Right kidney (tissue), 1 donor: Measurements from ENCODE around the gene CA6.
"Not testable (repeated sequence)": the region's sequence is repeated elsewhere in the genome, so short reads cannot be mapped to it uniquely, and the experiment has no call there.

ENCODE experiments used
- DNase-seq: peaks from one replicate; pipeline ENCODE4 v3.0.0-alpha.2; 2016

CA6 gene

GRCh38 chr1:9005395-9005708 lies 59.7 kb downstream of the CA6 start:
- DNase-seq, result no peak

DNA sequence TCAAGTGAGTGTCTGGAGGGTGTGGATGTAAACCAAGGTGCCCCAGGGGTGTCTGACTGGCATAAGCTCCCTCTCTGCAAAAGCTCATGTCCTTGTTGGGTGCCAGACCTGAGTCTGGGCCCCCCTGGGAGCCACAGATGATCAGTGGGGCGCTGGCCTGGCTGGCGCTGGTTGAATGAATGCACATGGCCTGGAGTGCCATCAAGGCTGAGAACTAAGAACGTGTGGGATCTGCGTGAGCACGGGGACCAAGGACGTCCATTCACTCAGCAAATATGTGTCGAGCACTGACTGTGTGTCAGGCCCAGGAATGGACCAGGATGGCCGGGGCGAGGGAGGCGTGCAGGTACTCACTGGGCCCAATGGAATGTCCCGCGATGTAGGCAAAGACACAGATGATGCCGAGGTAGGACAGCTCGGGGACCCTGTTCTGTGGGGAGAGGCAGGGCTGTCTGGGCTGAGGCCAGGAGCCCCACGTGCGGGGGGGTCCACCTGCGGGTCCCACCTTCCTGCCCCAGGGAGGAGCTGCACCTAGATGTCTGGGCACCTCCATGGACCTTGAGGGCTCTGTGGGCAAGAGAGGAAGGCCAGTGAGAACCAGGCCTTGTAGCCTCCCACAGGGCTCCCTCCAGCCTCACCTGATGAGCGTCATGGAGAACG lies 61.4 kb downstream of the CA6 start:
- no peak for DNase-seq

DNA sequence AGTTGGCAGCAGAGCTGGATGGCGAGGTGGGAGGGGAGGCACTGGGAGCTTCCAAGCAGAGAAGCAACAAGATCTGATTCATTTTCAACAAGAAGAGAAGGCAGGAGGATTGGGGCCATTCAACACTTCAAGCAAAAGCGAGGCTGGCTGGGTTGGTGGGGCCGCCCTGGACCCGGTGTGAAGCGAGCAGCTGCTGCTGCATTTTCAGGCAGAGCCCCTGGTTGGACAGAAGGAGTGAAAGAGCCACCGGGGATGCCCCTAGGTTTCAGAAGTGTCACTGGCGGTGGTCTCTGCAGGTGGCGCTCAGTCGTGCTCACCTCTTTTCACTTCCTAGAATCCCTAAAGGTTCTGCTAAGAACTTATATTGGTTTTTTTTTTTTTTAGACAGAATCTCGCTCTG lies 62.6 kb downstream of the CA6 start:
- no peak for DNase-seq

DNA sequence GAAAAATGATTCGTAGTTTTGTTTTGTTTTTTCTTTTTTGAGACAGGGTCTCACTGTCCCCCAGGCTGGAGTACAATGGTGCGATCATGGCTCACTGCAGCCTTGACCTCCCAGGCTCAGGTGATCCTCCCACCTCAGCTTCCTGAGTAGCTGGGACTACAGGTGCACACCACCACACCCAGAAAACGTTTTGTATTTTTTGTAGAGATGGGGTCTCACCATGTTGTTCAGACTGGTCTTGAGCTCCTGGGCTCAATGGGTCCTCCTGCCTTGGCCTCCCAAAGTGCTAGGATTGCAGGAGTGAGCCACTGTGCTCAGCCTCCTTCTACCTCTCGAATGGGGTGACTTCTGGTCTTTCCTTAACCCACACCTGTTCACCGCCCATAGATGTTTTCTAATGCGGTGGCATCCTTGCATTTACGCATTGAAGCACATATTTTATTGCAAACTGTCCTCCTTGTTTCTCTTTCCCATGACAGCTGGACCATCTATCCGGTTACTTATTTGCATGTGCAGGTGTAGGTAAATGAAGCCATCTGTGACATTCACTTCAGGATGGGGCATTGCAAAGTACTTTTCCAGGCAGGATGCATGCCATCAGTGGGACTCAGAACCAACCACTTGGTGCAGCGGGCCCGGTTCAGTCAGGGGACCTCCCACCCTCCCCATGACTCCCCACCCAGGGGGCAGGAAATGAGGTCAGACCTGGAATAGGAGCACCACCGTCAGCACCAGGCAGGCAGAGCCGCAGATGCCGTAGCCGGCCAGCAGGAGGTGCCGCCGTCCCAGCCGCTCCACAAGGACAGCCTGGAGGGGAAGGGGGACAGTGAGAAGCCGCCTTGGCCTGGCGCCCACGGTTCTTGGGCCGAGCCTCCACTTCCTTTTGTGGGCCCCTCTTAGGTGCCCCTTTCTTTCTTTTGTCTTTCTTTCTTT lies 64.0 kb downstream of the CA6 start:
- no peak for DNase-seq

DNA sequence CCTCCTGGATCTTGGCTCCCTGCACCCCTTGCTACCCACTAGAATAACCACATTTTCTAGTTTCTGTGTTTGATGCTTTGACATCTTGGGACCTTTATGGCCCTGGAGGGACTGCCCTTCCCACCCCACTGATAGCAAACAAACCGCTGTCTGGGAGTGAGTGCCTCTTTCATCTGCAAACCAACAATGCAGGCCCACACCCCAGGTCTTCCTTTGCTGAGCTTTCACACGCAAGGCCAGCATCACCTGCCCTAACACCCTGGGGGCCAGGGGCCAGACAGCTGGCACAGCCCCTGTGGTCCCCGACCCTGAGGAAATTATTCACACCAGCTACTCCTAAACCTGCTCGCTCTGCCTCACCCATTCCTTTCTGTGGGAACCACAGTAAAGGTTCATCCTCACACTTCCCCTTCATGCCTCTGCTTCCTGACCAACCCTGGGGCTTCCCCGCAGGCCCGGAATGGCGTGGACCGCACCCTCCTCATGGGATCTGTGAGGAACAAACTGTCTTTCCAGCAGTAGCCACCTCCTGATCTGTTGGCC lies 65.2 kb downstream of the CA6 start:
- no peak for DNase-seq

GRCh38 chr1:9013819-9014218 lies 68.2 kb downstream of the CA6 start:
- no peak for DNase-seq

DNA sequence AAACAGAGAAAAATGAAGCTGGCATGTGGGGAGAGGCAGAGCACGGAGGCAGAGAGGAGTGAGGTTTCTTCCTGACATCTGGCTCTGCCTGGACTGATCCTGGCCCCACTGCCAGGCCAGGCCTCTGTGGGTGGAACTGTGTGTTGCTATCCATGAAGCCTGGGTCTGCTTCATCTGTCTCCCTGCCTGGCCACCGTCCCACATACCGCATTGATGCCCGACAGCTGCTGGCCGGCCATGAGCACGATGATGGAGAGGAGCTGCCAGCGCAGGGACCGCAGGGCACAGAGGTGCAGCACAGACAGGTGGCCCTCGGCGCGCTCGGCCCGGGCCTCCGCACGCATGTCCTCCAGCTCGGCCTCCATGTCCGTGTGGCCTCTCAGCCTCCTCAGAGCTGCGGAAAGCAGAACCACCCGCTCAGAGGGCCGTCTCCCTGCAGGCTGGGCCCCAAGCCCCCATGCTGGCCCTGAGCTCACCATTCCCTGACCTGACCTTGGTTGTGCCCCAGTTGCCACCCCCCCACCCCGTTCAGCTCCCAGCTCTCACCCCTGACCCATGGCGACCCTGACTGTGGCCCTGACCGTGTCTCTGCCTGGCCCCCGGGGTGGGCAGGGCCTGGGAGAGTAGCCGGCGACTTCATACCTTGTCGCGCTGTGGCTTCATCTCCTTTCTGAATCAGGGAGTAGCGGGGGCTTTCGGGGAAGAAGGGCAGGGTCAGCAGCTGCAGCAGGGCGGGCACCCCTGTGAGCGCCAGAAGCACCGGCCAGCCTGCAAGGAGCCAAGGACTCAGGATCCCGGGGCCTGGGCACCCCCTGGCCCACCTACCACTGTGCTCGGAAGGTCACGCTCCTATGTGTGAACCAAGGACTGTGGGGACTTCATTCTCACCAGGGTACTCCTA lies 69.1 kb downstream of the CA6 start:
- no peak for DNase-seq

DNA sequence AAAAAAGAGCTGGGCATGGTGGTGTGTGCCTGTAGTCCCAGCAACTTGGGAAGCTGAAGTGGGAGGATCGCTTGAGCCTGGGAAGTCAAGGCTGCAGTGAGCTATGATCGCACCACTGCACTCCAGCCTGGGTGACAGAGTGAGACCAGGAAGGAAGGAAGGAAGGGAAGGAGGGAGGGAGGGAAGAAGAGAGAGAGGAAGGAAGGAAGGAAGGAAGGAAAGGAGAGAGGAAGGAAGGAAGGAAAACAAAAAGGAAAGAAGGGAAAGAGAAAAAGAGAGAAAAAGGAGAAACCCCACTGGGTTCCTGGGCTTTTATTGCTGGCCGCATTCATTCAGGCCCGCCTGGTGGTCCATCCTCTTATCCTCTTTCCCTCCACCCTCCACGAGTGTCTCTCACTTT lies 70.8 kb downstream of the CA6 start:
- no peak for DNase-seq

DNA sequence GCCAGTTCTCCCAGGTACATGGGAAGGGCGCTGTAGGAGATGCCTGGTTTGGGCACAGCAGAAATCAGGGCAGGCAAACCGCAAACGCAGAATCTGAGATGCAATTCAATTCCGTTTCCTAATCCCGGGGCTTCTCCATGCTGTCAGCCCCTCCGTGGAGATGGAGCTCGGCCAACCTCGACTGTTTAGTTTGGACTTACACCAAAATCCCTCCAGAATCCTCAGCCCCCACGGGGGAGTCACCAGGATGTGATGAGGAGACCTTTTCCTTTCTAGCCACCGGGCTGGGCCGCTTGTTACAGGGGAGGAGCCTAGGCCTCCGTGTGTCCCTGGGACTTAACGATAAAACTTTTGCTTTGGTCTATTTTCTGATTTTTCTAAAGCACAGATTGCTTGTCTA lies 72.7 kb downstream of the CA6 start:
- DNase-seq, result no peak

GRCh38 chr1:9019896-9020295 lies 74.2 kb downstream of the CA6 start:
- DNase-seq, result no peak

DNA sequence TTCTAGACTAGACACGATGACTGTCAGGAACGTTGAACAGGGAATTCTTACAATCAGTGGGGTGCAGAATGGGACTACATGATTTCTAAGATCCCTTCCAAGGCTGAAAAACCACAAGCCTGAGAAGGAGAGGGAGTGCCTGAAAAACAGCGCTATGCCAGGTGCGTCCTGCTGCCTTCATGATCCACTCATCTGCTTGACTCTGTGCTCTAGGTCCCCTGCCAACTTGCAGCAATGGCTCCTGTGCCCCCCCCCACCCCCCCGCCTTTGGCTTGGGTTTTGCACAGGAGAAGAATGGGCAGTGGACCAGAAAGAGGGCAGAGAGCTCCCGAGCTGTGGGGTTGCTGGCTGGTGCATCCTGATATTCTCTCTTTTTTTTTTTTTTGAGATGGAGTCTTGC lies 74.6 kb downstream of the CA6 start:
- no peak for DNase-seq

DNA sequence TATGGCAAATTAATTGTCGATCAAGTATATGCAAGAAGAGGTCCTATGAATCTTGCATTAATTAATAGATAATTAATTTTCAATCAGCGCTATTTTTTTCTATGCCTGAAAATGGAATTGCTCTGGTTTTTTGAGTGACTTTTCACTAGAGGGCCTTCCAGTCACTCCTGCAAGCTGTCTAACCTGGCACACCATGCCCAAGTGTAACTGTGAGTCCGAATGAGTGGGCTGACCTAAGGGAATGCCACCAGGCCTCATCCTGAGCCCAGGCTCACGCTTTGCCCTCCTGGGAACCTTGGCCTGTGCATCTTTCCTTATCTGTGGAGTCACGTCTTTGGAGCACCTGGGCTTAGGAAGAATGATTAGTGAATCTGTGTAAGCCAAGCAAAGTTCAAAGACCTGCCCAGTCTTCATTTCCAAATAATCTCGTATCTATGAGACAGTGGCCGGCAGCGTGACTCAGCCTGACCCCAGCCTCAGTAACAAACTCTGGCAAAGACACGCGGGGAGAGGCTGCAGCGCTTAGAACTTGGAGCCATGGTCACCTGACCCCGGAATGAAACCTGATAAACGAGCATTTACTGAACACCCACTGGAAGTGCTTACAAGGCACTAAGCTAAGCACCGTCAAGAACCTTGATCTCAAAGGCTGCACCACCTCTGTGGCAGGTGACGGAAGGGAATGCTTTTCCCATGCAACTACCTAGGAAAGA lies 76.5 kb downstream of the CA6 start:
- DNase-seq, result not testable (repeated sequence)

DNA sequence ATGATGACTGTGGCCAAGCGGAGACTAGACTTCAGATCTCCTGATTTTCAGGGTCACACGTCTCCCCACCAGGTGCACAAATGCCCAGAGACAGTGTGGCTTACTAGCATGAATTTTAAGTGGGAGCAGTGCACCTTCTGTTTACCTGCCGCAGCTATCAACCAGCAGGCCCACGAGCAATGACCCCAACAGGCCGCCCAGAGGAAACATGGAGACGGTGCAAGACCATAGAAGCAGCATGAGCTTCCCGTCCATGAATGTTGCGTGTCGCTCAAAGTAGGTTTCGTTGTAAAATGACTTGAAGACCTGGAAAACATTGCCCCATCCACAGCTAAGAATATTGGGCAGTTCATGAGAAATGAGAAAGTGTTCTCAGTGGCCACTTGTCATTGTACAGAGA lies 77.1 kb downstream of the CA6 start:
- no peak for DNase-seq
